GM12878 (cell line): Measurements from ENCODE around the gene ANO2. TPM values are rescaled to one million over a fixed set of nuclear protein-coding genes. Genes with fewer than 3 reads are reported as not detected.

Source experiments
- ATAC-seq: fragments of 200-7000 bp; cut with Tn5 transposase; 3 replicates; pipeline ENCODE4 v1.9.1; 2020; ENCODE audit warnings: mild to moderate bottlenecking, moderate library complexity
- BruUV-seq: library from RNA; stranded (reverse); fragments of 400-500 nt; replicated peaks from 2 replicates; lab custom pipeline; 2021; lab: Mats Ljungman, UMichigan
- CTCF ChIA-PET: fragments of 300-600 bp; sonication (Branson Sonifier 250); formaldehyde crosslinking; extraction: SDS; loops from one replicate; lab custom pipeline; 2021; ENCODE audit warnings: inconsistent platforms; lab: Yijun Ruan, JAX
- POLR2A ChIA-PET: fragments of 350-600 bp; formaldehyde crosslinking; extraction: SDS; loops from one replicate; lab custom pipeline; 2021; ENCODE audit warnings: inconsistent platforms; lab: Charles Lee
- RAD21 ChIA-PET: fragments of 300-600 bp; sonication (Branson Sonifier 250); formaldehyde crosslinking; loops from one replicate; lab custom pipeline; 2023; ENCODE audit warnings: antibody characterized with exemption; ENCODE audit not compliant: unreplicated experiment; lab: Charles Lee
- SMC1A ChIA-PET: fragments of 300-600 bp; sonication (Branson Sonifier 250); formaldehyde crosslinking; loops from one replicate; lab custom pipeline; 2023; ENCODE audit not compliant: unreplicated experiment, uncharacterized antibody; lab: Charles Lee
- DNase-seq: peaks from one replicate; pipeline ENCODE4 v3.0.0-alpha.2; 2011; ENCODE audit warnings: low read depth, low spot score
- FAIRE-seq: peaks from 3 replicates; lab custom pipeline; 2011; peaks lifted over from hg19 to GRCh38; lab: Jason Lieb, UNC
- H2AFZ ChIP-seq: 2 replicates; pipeline ENCODE4 v1.6.0; 2011; ENCODE audit warnings: low read depth, low read length, control low read depth; ENCODE audit not compliant: control insufficient read depth
- H3K27ac ChIP-seq: 2 replicates; pipeline ENCODE4 v1.5.1; 2011; ENCODE audit warnings: control low read depth; ENCODE audit not compliant: control insufficient read depth, insufficient read depth
- H3K27me3 ChIP-seq, 2 experiments: replicated peaks in 1 of 2; 2 replicates each; pipeline versions ENCODE4 v1.6.0 to v1.6.1; 2011; ENCODE audit warnings: low read length in 1 of 2; ENCODE audit not compliant: control insufficient read depth in 2 of 2, insufficient read depth in 2 of 2
- H3K36me3 ChIP-seq, 2 experiments: 2 replicates each; pipeline ENCODE4 v1.5.1; 2011; ENCODE audit warnings: low read length in 1 of 2; ENCODE audit not compliant: control insufficient read depth in 2 of 2, insufficient read depth in 2 of 2
- H3K4me1 ChIP-seq: 2 replicates; pipeline ENCODE4 v1.6.1; 2011; ENCODE audit warnings: mild to moderate bottlenecking, low read length, moderate library complexity, mixed read lengths; ENCODE audit not compliant: control insufficient read depth, insufficient read depth
- H3K4me2 ChIP-seq: 2 replicates; pipeline ENCODE4 v1.6.0; 2011; ENCODE audit warnings: control low read depth; ENCODE audit not compliant: control insufficient read depth, insufficient read depth
- H3K4me3 ChIP-seq: fragments of 200-600 bp; sonication (generic); 2 replicates; pipeline ENCODE4 v1.5.1; 2016
- H3K79me2 ChIP-seq: 2 replicates; pipeline ENCODE4 v1.6.0; 2011; ENCODE audit warnings: low read length; ENCODE audit not compliant: control insufficient read depth, insufficient read depth
- H3K9ac ChIP-seq: 2 replicates; pipeline ENCODE4 v1.8.0; 2011; ENCODE audit warnings: low read length, control low read depth, mixed read lengths; ENCODE audit not compliant: control insufficient read depth, insufficient read depth
- H3K9me3 ChIP-seq: replicated peaks from 3 replicates; pipeline ENCODE4 v1.5.1; 2011; ENCODE audit warnings: mild to moderate bottlenecking, low read length; ENCODE audit not compliant: control insufficient read depth, insufficient read depth
- H4K20me1 ChIP-seq: 2 replicates; pipeline ENCODE4 v1.6.0; 2011; ENCODE audit not compliant: control insufficient read depth, insufficient read depth
- BACH1 ChIP-seq: fragments of 450-650 bp; IDR thresholded peaks from 2 replicates; pipeline ENCODE4 v1.6.1; 2017; ENCODE audit warnings: mild to moderate bottlenecking, borderline replicate concordance
- BCLAF1 ChIP-seq: fragments of 450-650 bp; IDR thresholded peaks from 2 replicates; pipeline ENCODE4 v1.6.1; 2017; ENCODE audit warnings: antibody characterized with exemption, mild to moderate bottlenecking, moderate library complexity
- ESRRA ChIP-seq: IDR thresholded peaks from 2 replicates; pipeline ENCODE4 v1.6.1; 2012; ENCODE audit warnings: mild to moderate bottlenecking, low read length, improper control_type of control experiment
- EZH2 ChIP-seq: IDR thresholded peaks from 2 replicates; pipeline ENCODE4 v1.6.1; 2012; ENCODE audit warnings: low read depth, mild to moderate bottlenecking, control low read depth, inconsistent platforms, low read length, borderline replicate concordance; ENCODE audit not compliant: control insufficient read depth
- HDAC6 ChIP-seq: fragments of 200-600 bp; sonication (generic); IDR thresholded peaks from one replicate; pipeline ENCODE4 v1.8.0; 2017; ENCODE audit warnings: antibody characterized with exemption; ENCODE audit not compliant: unreplicated experiment
- IRF3 ChIP-seq: fragments of 450-650 bp; IDR thresholded peaks from 2 replicates; pipeline ENCODE4 v1.6.1; 2014; ENCODE audit warnings: mild to moderate bottlenecking
- MYC ChIP-seq: IDR thresholded peaks from 2 replicates; pipeline ENCODE4 v1.6.1; 2011; ENCODE audit warnings: mild to moderate bottlenecking, low read length, moderate library complexity, inconsistent platforms; ENCODE audit not compliant: insufficient read depth, insufficient replicate concordance, insufficient read length, severe bottlenecking
- NFIC ChIP-seq: IDR thresholded peaks from 2 replicates; pipeline ENCODE4 v1.6.1; 2012; ENCODE audit warnings: low read depth, mild to moderate bottlenecking, inconsistent platforms, low read length, moderate library complexity
- NFXL1 ChIP-seq: fragments of 450-650 bp; IDR thresholded peaks from 2 replicates; pipeline ENCODE4 v1.6.1; 2017; ENCODE audit warnings: antibody characterized with exemption, mild to moderate bottlenecking, borderline replicate concordance
- NFYB ChIP-seq: IDR thresholded peaks from 2 replicates; pipeline ENCODE4 v1.6.1; 2011; ENCODE audit warnings: low read depth, mild to moderate bottlenecking, low read length, improper control_type of control experiment, moderate library complexity; ENCODE audit not compliant: insufficient read depth
- PAX5 ChIP-seq: IDR thresholded peaks from 2 replicates; pipeline ENCODE4 v1.6.1; 2011; ENCODE audit warnings: low read depth, low read length, borderline replicate concordance
- PBX3 ChIP-seq: IDR thresholded peaks from 2 replicates; pipeline ENCODE4 v1.6.1; 2011; ENCODE audit warnings: mild to moderate bottlenecking, low read depth, low read length, moderate library complexity; ENCODE audit not compliant: insufficient replicate concordance
- SMAD1 ChIP-seq: fragments of 450-650 bp; IDR thresholded peaks from 2 replicates; pipeline ENCODE4 v1.6.1; 2018; ENCODE audit warnings: mild to moderate bottlenecking, low read depth; ENCODE audit not compliant: partially characterized antibody
- STAT1 ChIP-seq: fragments of 450-650 bp; conservative IDR thresholded peaks from 2 replicates; pipeline ENCODE4 v1.6.1; 2014; ENCODE audit warnings: antibody characterized with exemption, mild to moderate bottlenecking
- TBL1XR1 ChIP-seq: IDR thresholded peaks from 2 replicates; pipeline ENCODE4 v1.6.1; 2012; ENCODE audit warnings: low read depth, low read length, improper control_type of control experiment
- ZBTB4 ChIP-seq: fragments of 450-650 bp; formaldehyde crosslinking; IDR thresholded peaks from 2 replicates; pipeline ENCODE4 v1.4.0; 2022; ENCODE audit warnings: mild to moderate bottlenecking, moderate library complexity
- ZNF217 ChIP-seq: fragments of 450-650 bp; IDR thresholded peaks from 2 replicates; pipeline ENCODE4 v1.6.1; 2017; ENCODE audit warnings: antibody characterized with exemption, mild to moderate bottlenecking
- WGBS: methylation state at CpG from one replicate; pipeline ENCODE4 v1.1.6; 2016; ENCODE audit warnings: low lambda C conversion rate; ENCODE audit not compliant: insufficient replicate concordance, insufficient coverage; ENCODE audit errors: missing lambda C conversion rate; 5-methylcytosine and 5-hydroxymethylcytosine counted together
- in situ Hi-C: fragments of 300-500 bp; cut with MboI; formaldehyde crosslinking; loops from 9 replicates; pipeline ENCODE4 v1.14.3; 2018; ENCODE audit warnings: mixed read lengths
- intact Hi-C: fragments of 100-400 bp; cut with micrococcal nuclease; formaldehyde crosslinking; loops from one replicate; pipeline ENCODE4 v1.14.2; 2022; ENCODE audit not compliant: unreplicated experiment
- polyA plus RNA-seq, 11 experiments: library from polyadenylated mRNA; depleted of rRNA in 4 of 11; unstranded in 6 of 11; stranded (reverse) in 5 of 11; fragments of >200 nt; fragmentation: Nextera tagmentation in 4 of 11; fragmentation: Illumina TruSeq in 1 of 11; extraction: Ambion mirVana in 4 of 11; extraction: Trizol in 1 of 11; gene quantifications; 1 replicate in 1 of 11; 2 replicates in 10 of 11; pipeline versions ENCODE4 v1.2.1 to v1.2.3, GENCODE V29; 2011 to 2016; ENCODE audit warnings: inconsistent platforms in 2 of 11, missing spikeins in 2 of 11, low read depth in 1 of 11
- total RNA-seq, 4 experiments: library from RNA; depleted of rRNA in 3 of 4; stranded (reverse); fragments of >200 nt in 3 of 4; fragmentation: Illumina TruSeq in 1 of 4; extraction: Trizol in 1 of 4; gene quantifications; 2 replicates each; pipeline versions ENCODE4 v1.2.1 to v1.2.3, GENCODE V29; 2013 to 2021

Gene ANO2
- total and polyA plus RNA-seq, 10 of the 15 experiments (the other 5 are each of a cell fraction or from before 2014, with no cell fraction given), result not detected

GRCh38 chr12:5581616-5582015 lies 363.4 kb downstream of the ANO2 start:
- intact Hi-C loops (no loop called here), in situ Hi-C loops (no loop called here)
- SMC1A ChIA-PET, result no interaction called here
- TF ChIP-seq HDAC6 (no peak), ESRRA (no peak), MYC (no peak), NFIC (no peak), ZBTB4 (CRISPR knock-in tag) (no peak), BCLAF1 (no peak), BACH1 (no peak), SMAD1 (no peak), PBX3 (no peak), STAT1 (no peak), PAX5 (no peak), IRF3 (no peak), NFXL1 (no peak), NFYB (no peak), EZH2 (no peak), ZNF217 (no peak), TBL1XR1 (no peak)

More at GRCh38 chr12:5581616-5582015, 363.4 kb downstream of the ANO2 start:
- Histone ChIP-seq H4K20me1 (no peaks in the 10 kb centered on the region), H3K4me1 (no peaks in the 10 kb centered on the region), H2AFZ (no peak overlapping the region), H3K4me2 (no peak overlapping the region), H3K9ac (no peak overlapping the region), H3K79me2 (no peaks in the 10 kb centered on the region), H3K4me3 (no peak overlapping the region), H3K27me3 (peaks cover 0 to 3% of the 10 kb centered on the region in 2 experiments; a peak in 3 of 4 replicates), H3K36me3 (no peaks in the 10 kb centered on the region), H3K9me3 (no peaks in the 10 kb centered on the region), H3K27ac (no peak overlapping the region)
- ATAC-seq (no peak), FAIRE-seq (no peak), DNase-seq (no peak)
- 2% methylated on average over 4 of the region's 4 CpGs for WGBS
- CTCF ChIA-PET, result no interaction called here
- RAD21 ChIA-PET, result no interaction called here
- POLR2A ChIA-PET, result no interaction called here
- no TSS peak for BruUV-seq
